K562 (cell line): ENCODE data around the gene ROR2. TPM values are rescaled to one million over a fixed set of nuclear protein-coding genes. Genes with fewer than 3 reads are reported as not detected.

Experiments
- ATAC-seq: fragments of 200-7000 bp; cut with Tn5 transposase; 3 replicates; pipeline ENCODE4 v1.9.1; 2020; ENCODE audit warnings: moderate library complexity
- BruUV-seq: library from RNA; stranded (reverse); fragments of 400-500 nt; replicated peaks from 2 replicates; lab custom pipeline; 2021; lab: Mats Ljungman, UMichigan
- CTCF ChIA-PET: fragments of 300-600 bp; formaldehyde crosslinking; extraction: SDS; loops from one replicate; lab custom pipeline; 2021; ENCODE audit warnings: low intra/inter-chr PET ratio; lab: Yijun Ruan, JAX
- POLR2A ChIA-PET: fragments of 300-600, 350-650 bp; sonication (Branson Sonifier 250); formaldehyde crosslinking; extraction: SDS; loops from one replicate; lab custom pipeline; 2021; ENCODE audit warnings: antibody characterized with exemption, inconsistent platforms; lab: Yijun Ruan, JAX
- DNase-seq, 4 experiments: peaks; one replicate each; pipeline versions ENCODE4 v3.0.0 to v3.0.0-alpha.2; 2011 to 2018; ENCODE audit warnings: low spot score in 3 of 4, mixed read lengths in 3 of 4; ENCODE audit errors: extremely low read depth in 1 of 4
- FAIRE-seq: peaks from 2 replicates; lab custom pipeline; 2011; peaks lifted over from hg19 to GRCh38; lab: Jason Lieb, UNC
- H2AFZ ChIP-seq: 2 replicates; pipeline ENCODE4 v1.6.0; 2011; ENCODE audit warnings: low read depth, low read length, control low read depth, inconsistent platforms
- H3K27ac ChIP-seq: fragments of 200-600 bp; 3 replicates; pipeline ENCODE4 v1.8.0; 2011; ENCODE audit warnings: low read depth, mild to moderate bottlenecking, control low read depth, inconsistent platforms, low read length, moderate library complexity, mixed read lengths; ENCODE audit errors: extremely low read depth
- H3K27me3 ChIP-seq, 2 experiments: fragments of 300-600 bp in 1 of 2; 2 replicates in 1 of 2; 3 replicates in 1 of 2; pipeline versions ENCODE4 v1.6.0 to v1.8.0; 2011; ENCODE audit warnings: inconsistent platforms in 2 of 2, low read length in 2 of 2, mild to moderate bottlenecking in 1 of 2, mixed read lengths in 1 of 2, moderate library complexity in 1 of 2; ENCODE audit not compliant: control insufficient read depth in 2 of 2, insufficient read depth in 2 of 2
- H3K36me3 ChIP-seq: fragments of 300-600 bp; 3 replicates; pipeline ENCODE4 v1.8.0; 2011; ENCODE audit warnings: mild to moderate bottlenecking, low read length, inconsistent platforms; ENCODE audit not compliant: control insufficient read depth, insufficient read depth
- H3K4me1 ChIP-seq, 2 experiments: fragments of 200-600 bp in 1 of 2; replicated peaks in 1 of 2; 2 replicates in 1 of 2; 3 replicates in 1 of 2; pipeline versions ENCODE4 v1.5.1 to v1.8.0; 2011; ENCODE audit warnings: inconsistent platforms in 2 of 2, low read length in 2 of 2, mild to moderate bottlenecking in 1 of 2, mixed read lengths in 1 of 2, moderate library complexity in 1 of 2; ENCODE audit not compliant: control insufficient read depth in 2 of 2, insufficient read depth in 2 of 2
- H3K4me2 ChIP-seq: 2 replicates; pipeline ENCODE4 v1.6.1; 2011; ENCODE audit warnings: low read length, control low read depth, inconsistent platforms, mixed read lengths; ENCODE audit not compliant: insufficient read depth
- H3K4me3 ChIP-seq: fragments of 200-600 bp; sonication (generic), shearing (Covaris generic); 2 replicates; pipeline ENCODE4 v1.5.1; 2016; ENCODE audit warnings: control low read depth, inconsistent platforms
- H3K79me2 ChIP-seq: fragments of 200-600 bp; 3 replicates; pipeline ENCODE4 v1.8.0; 2011; ENCODE audit warnings: low read length, inconsistent platforms; ENCODE audit not compliant: control insufficient read depth, insufficient read depth
- H3K9ac ChIP-seq, 2 experiments: 2 replicates each; pipeline versions ENCODE4 v1.6.0 to v1.6.1; 2011; ENCODE audit warnings: low read depth in 2 of 2, low read length in 2 of 2, control low read depth in 1 of 2, inconsistent platforms in 1 of 2, mild to moderate bottlenecking in 1 of 2, mixed read lengths in 1 of 2; ENCODE audit not compliant: insufficient read depth in 1 of 2
- H3K9me1 ChIP-seq: one replicate; pipeline ENCODE4 v1.6.0; 2011; ENCODE audit warnings: inconsistent platforms, mild to moderate bottlenecking, low read length, moderate library complexity; ENCODE audit not compliant: control insufficient read depth, insufficient read depth
- H3K9me3 ChIP-seq: replicated peaks from 2 replicates; pipeline ENCODE4 v1.5.1; 2011; ENCODE audit warnings: low read depth, low read length, inconsistent platforms; ENCODE audit not compliant: control insufficient read depth, insufficient read depth
- H4K20me1 ChIP-seq: replicated peaks from 2 replicates; pipeline ENCODE4 v1.6.1; 2011; ENCODE audit warnings: low read length, inconsistent platforms, mixed read lengths; ENCODE audit not compliant: control insufficient read depth, insufficient read depth
- ATF6 ChIP-seq: sonication (generic); formaldehyde crosslinking; IDR thresholded peaks from 2 replicates; pipeline ENCODE4 v1.4.0; 2020; ENCODE audit warnings: mild to moderate bottlenecking, missing genetic modification reagents
- DLX4 ChIP-seq: fragments of 250-450 bp; sonication (Bioruptor Pico); IDR thresholded peaks from 2 replicates; pipeline ENCODE4 v1.6.1; 2021; ENCODE audit warnings: mild to moderate bottlenecking
- HBP1 ChIP-seq: fragments of 450-650 bp; formaldehyde crosslinking; IDR thresholded peaks from 2 replicates; pipeline ENCODE4 v1.4.0; 2022; ENCODE audit warnings: missing genetic modification characterization
- HLTF ChIP-seq: fragments of 450-650 bp; IDR thresholded peaks from 2 replicates; pipeline ENCODE4 v1.6.1; 2016
- HMGN3 ChIP-seq: IDR thresholded peaks from 2 replicates; pipeline ENCODE4 v1.6.1; 2011; ENCODE audit warnings: borderline replicate concordance, low read depth, mild to moderate bottlenecking, mixed read lengths, low read length; ENCODE audit not compliant: insufficient read length; ENCODE audit errors: extremely low read depth
- RBM14 ChIP-seq: fragments of 200-400 bp; formaldehyde crosslinking; IDR thresholded peaks from 2 replicates; pipeline ENCODE4 v1.6.1; 2018; ENCODE audit warnings: low read depth, mild to moderate bottlenecking, low read length, moderate library complexity, borderline replicate concordance; ENCODE audit not compliant: insufficient read depth
- RBM22 ChIP-seq: fragments of 200-400 bp; formaldehyde crosslinking; IDR thresholded peaks from 2 replicates; pipeline ENCODE4 v1.6.1; 2018; ENCODE audit warnings: low read length, low read depth; ENCODE audit not compliant: poor library complexity, severe bottlenecking
- TBP ChIP-seq: optimal IDR thresholded peaks from 2 replicates; pipeline ENCODE3; 2011; ENCODE audit warnings: low read depth, low read length, improper control_type of control experiment
- TEAD1 ChIP-seq, 2 experiments: fragments of 450-650 bp in 1 of 2; sonication (generic) in 1 of 2; formaldehyde crosslinking; IDR thresholded peaks; 2 replicates each; pipeline versions ENCODE4 v1.4.0 to v1.8.0; 2020 to 2022; ENCODE audit warnings: mild to moderate bottlenecking in 2 of 2, missing genetic modification reagents in 1 of 2
- ZFP30 ChIP-seq: fragments of 250-450 bp; sonication (Bioruptor Pico); IDR thresholded peaks from 2 replicates; pipeline ENCODE4 v1.8.0; 2022; ENCODE audit warnings: moderate library complexity, mild to moderate bottlenecking, inconsistent platforms, borderline replicate concordance
- ZNF766 ChIP-seq: fragments of 200-800 bp; sonication (Bioruptor generic); conservative IDR thresholded peaks from 2 replicates; pipeline ENCODE4 v1.6.1; 2016; ENCODE audit warnings: missing genetic modification characterization, missing compliant biosample characterization
- ZZZ3 ChIP-seq: fragments of 450-650 bp; IDR thresholded peaks from 2 replicates; pipeline ENCODE4 v1.6.1; 2016; ENCODE audit warnings: antibody characterized with exemption, mild to moderate bottlenecking, moderate library complexity
- WGBS: fragments of 100-300 bp; shearing (Covaris generic); methylation state at CpG from one replicate; pipeline ENCODE4 v1.1.6; 2016; ENCODE audit warnings: low coverage, mixed read lengths; ENCODE audit not compliant: insufficient coverage; ENCODE audit errors: missing lambda C conversion rate; 5-methylcytosine and 5-hydroxymethylcytosine counted together
- in situ Hi-C: fragments of 300-500 bp; cut with MboI; formaldehyde crosslinking; loops from 4 replicates; pipeline ENCODE4 v1.15.0; 2018; ENCODE audit warnings: inconsistent platforms, mixed read lengths
- intact Hi-C: fragments of 100-400 bp; cut with micrococcal nuclease; formaldehyde crosslinking; loops from 2 replicates; pipeline ENCODE4 v1.14.2; 2022
- polyA plus RNA-seq, 8 experiments: library from polyadenylated mRNA; depleted of rRNA in 4 of 8; stranded (reverse) in 5 of 8; unstranded in 3 of 8; fragments of >200 nt; fragmentation: Nextera tagmentation in 2 of 8; fragmentation: Illumina TruSeq in 1 of 8; extraction: Ambion mirVana in 2 of 8; extraction: Trizol in 1 of 8; gene quantifications; 2 replicates each; pipeline versions ENCODE4 v1.2.1 to v1.2.3, GENCODE V29; 2011 to 2014; ENCODE audit warnings: inconsistent platforms in 1 of 8, missing spikeins in 1 of 8
- total RNA-seq, 7 experiments: library from RNA; depleted of rRNA in 6 of 7; stranded (reverse); fragments of >200 nt in 6 of 7; fragmentation: Illumina TruSeq in 2 of 7; extraction: Trizol in 2 of 7; gene quantifications; 2 replicates each; pipeline versions ENCODE4 v1.2.1 to v1.2.3, GENCODE V29; 2011 to 2021; ENCODE audit warnings: low replicate concordance in 1 of 7

Gene ROR2
- total and polyA plus RNA-seq, 9 of the 15 experiments (the other 6 are each of a cell fraction or from before 2014, with no cell fraction given) = 5.6 to 33.8 (median 15.3) TPM

- intact Hi-C loops (no loop called here), in situ Hi-C loops (no loop called here)
- H3K36me3 ChIP-seq = no peaks in the 10 kb centered on the region
- H3K4me2 ChIP-seq = no peak overlapping the region
- no peaks in the 10 kb centered on the region for H3K9me3 ChIP-seq
- 0% methylated on average over 3 of the region's 3 CpGs for WGBS
- H3K27ac ChIP-seq = no peak overlapping the region
- no peak overlapping the region for H3K9ac ChIP-seq
- ChIA-PET CTCF (no interaction called here), POLR2A (no interaction called here)
- H3K9me1 ChIP-seq = no peaks in the 10 kb centered on the region
- H3K27me3 ChIP-seq = peaks cover 2 to 6% of the 10 kb centered on the region in 2 experiments; a peak in 1 of 5 replicates
- FAIRE-seq (no peak), DNase-seq (no peak), ATAC-seq (no peak)
- H3K4me1 ChIP-seq = no peaks in the 10 kb centered on the region
- BruUV-seq = no TSS peak
- H2AFZ ChIP-seq = no peak overlapping the region
- no peak overlapping the region for H3K4me3 ChIP-seq
- no peaks in the 10 kb centered on the region for H4K20me1 ChIP-seq
- TF ChIP-seq RBM14 (no peak), DLX4 (CRISPR knock-in tag) (no peak), TEAD1 (CRISPR knock-in tag; IDR thresholded peaks at IDR 0.05) (no peak), ZZZ3 (no peak), RBM22 (no peak), TBP (no peak), HBP1 (CRISPR knock-in tag) (no peak), ZFP30 (no peak), HLTF (no peak), ZNF766 (CRISPR knock-in tag) (no peak), ATF6 (CRISPR knock-in tag) (no peak), HMGN3 (no peak)
- no peaks in the 10 kb centered on the region for H3K79me2 ChIP-seq
Measured at GRCh38 chr9:91603932-91604331, 346.1 kb downstream of the ROR2 start.
